AG20443 (cell line): Measurements from ENCODE around the gene HNRNPC.

ENCODE experiments used
- DNase-seq: peaks from one replicate; pipeline ENCODE4 v3.0.0; 2012; ENCODE audit warnings: low spot score, mixed read lengths

HNRNPC gene

GRCh38 chr14:21210023-21210422, 59.2 kb downstream of the HNRNPC start:
- no peak for DNase-seq

- DNase-seq, result no peak
Observed at GRCh38 chr14:21209185-21209584, 60.1 kb downstream of the HNRNPC start.

- no peak for DNase-seq
Observed at GRCh38 chr14:21208554-21208953, 60.7 kb downstream of the HNRNPC start.

- DNase-seq, result no peak
Observed at GRCh38 chr14:21206753-21207684, 62.2 kb downstream of the HNRNPC start.

- no peak for DNase-seq
Observed at GRCh38 chr14:21205678-21206581, 63.3 kb downstream of the HNRNPC start.

- no peak for DNase-seq
Observed at GRCh38 chr14:21205026-21205677, 64.1 kb downstream of the HNRNPC start.

- no peak for DNase-seq
Observed at GRCh38 chr14:21204167-21205025, 64.8 kb downstream of the HNRNPC start.

- no peak for DNase-seq
Observed at GRCh38 chr14:21203470-21204166, 65.6 kb downstream of the HNRNPC start.

- DNase-seq, result no peak
Observed at GRCh38 chr14:21202463-21203358, 66.5 kb downstream of the HNRNPC start.

- DNase-seq, result no peak
Observed at GRCh38 chr14:21201732-21202462, 67.3 kb downstream of the HNRNPC start.

- DNase-seq, result no peak
Observed at GRCh38 chr14:21200752-21201461, 68.3 kb downstream of the HNRNPC start.

- no peak for DNase-seq
Observed at GRCh38 chr14:21199611-21200560, 69.4 kb downstream of the HNRNPC start.

GRCh38 chr14:21197418-21198205, 71.6 kb downstream of the HNRNPC start:
- DNase-seq, result no peak

- no peak for DNase-seq
Observed at GRCh38 chr14:21194597-21194996, 74.6 kb downstream of the HNRNPC start.

- no peak for DNase-seq
Observed at GRCh38 chr14:21192875-21193535, 76.2 kb downstream of the HNRNPC start.

GRCh38 chr14:21192447-21192822, 76.8 kb downstream of the HNRNPC start:
- DNase-seq, result no peak
